ENCODE measurements around the gene KRT6B.

KRT6B gene

DNA sequence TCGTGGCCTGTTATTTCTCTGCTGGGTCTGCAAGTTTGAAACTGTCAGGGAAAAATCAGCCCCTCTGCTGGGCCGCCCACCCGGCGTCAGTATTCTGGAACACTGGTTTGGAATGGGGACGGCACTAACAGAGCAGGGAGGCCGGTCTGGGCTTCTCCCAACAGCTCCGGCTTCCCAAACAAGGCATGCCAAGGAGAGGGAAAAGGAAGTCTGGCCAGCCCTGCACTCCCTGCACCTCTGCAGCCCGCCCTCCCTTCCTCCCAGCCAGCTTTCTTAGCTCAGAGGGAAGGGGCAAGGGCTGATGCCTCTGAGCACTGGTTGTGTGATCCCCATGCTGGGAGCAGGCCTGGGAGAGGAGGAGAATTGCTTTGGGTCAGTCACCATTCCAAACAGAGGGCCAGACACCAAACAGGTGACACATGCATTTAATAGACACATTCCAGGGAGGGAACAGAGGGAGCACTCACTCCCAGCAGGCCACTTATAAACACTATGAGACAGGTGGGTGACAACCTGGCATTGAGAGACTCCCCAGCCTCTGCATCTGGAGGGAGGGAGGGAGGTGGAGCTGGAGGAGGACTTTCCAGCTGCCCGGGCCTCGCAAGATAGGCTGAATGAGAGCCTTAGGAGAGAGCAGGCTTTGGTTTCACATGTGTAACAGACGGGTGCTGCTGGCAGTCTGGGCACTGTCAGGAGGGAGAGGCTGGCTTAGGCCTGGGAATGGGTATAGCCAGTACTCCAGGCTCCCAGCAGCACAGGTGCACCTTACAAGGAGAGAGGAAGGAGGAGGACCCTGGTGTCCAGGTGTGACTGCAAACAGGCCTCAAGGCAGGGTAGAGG lies 28.1 kb downstream of the KRT6B start:
- TF ChIP-seq, protein P1, sequence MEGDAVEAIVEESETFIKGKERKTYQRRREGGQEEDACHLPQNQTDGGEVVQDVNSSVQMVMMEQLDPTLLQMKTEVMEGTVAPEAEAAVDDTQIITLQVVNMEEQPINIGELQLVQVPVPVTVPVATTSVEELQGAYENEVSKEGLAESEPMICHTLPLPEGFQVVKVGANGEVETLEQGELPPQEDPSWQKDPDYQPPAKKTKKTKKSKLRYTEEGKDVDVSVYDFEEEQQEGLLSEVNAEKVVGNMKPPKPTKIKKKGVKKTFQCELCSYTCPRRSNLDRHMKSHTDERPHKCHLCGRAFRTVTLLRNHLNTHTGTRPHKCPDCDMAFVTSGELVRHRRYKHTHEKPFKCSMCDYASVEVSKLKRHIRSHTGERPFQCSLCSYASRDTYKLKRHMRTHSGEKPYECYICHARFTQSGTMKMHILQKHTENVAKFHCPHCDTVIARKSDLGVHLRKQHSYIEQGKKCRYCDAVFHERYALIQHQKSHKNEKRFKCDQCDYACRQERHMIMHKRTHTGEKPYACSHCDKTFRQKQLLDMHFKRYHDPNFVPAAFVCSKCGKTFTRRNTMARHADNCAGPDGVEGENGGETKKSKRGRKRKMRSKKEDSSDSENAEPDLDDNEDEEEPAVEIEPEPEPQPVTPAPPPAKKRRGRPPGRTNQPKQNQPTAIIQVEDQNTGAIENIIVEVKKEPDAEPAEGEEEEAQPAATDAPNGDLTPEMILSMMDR (IDR thresholded peaks at IDR 0.05; ENCODE audit: low read depth, low read length, missing control alignments), result no peak
- in situ Hi-C loops (cut with HindIII; ENCODE audit: low sequenced_read_pairs), result no loop called here
- DNase-seq (ENCODE audit: low read depth), result no peak

GRCh38 chr12:52423035-52423434 lies 28.9 kb downstream of the KRT6B start:
- in situ Hi-C loops (cut with HindIII; ENCODE audit: low sequenced_read_pairs), result no loop called here
- TF ChIP-seq, protein P1 (IDR thresholded peaks at IDR 0.05; ENCODE audit: low read depth, low read length, missing control alignments), result no peak

More for the DNA sequence above, 28.1 kb downstream of the KRT6B start:
- no peak overlapping the region for H3K4me3 ChIP-seq (ENCODE audit: low read depth, low read length)

GRCh38 chr12:52419656-52420055 lies 32.3 kb downstream of the KRT6B start:
- TF ChIP-seq, protein P1 (IDR thresholded peaks at IDR 0.05; ENCODE audit: low read depth, low read length, missing control alignments), result no peak
- DNase-seq (ENCODE audit: low read depth), result no peak
- in situ Hi-C loops (cut with HindIII; ENCODE audit: low sequenced_read_pairs), result no loop called here
- H3K4me3 ChIP-seq (ENCODE audit: low read depth, low read length), result no peak overlapping the region

More at GRCh38 chr12:52423035-52423434, 28.9 kb downstream of the KRT6B start:
- H3K4me3 ChIP-seq (ENCODE audit: low read depth, low read length), result no peak overlapping the region
- no peak for DNase-seq (ENCODE audit: low read depth)

GRCh38 chr12:52418576-52419110 lies 33.3 kb downstream of the KRT6B start:
- H3K4me3 ChIP-seq (ENCODE audit: low read depth, low read length), result no peak overlapping the region
- TF ChIP-seq, protein P1 (IDR thresholded peaks at IDR 0.05; ENCODE audit: low read depth, low read length, missing control alignments), result no peak
- in situ Hi-C loops (cut with HindIII; ENCODE audit: low sequenced_read_pairs), result no loop called here

DNA sequence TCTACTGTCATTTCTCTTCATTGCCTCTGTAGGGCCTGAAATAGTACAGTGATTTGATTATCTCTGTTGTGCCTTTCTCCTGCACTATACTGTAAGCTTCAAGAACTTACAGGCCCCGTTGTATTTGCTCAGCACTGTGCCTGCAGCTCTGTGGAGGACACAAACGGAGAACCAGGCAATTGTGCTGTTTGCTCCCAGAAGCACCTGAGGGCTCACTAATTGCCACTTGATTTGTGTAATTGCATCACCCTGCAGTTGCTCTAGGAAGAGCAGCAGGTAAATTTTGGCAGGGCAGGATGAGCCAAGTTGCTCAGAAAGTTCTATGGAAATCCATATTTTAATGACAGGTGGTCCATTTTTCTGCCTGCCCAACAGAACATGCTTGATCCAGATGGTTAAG lies 34.2 kb downstream of the KRT6B start:
- H3K4me3 ChIP-seq (ENCODE audit: low read depth, low read length), result no peak overlapping the region
- in situ Hi-C loops (cut with HindIII; ENCODE audit: low sequenced_read_pairs), result no loop called here
- DNase-seq (ENCODE audit: low read depth), result no peak
- TF ChIP-seq, protein P1 (IDR thresholded peaks at IDR 0.05; ENCODE audit: low read depth, low read length, missing control alignments), result no peak

More at GRCh38 chr12:52418576-52419110, 33.3 kb downstream of the KRT6B start:
- DNase-seq (ENCODE audit: low read depth), result no peak

GRCh38 chr12:52416795-52417194 lies 35.2 kb downstream of the KRT6B start:
- DNase-seq (ENCODE audit: low read depth), result no peak
- in situ Hi-C loops (cut with HindIII; ENCODE audit: low sequenced_read_pairs), result no loop called here
- no peak overlapping the region for H3K4me3 ChIP-seq (ENCODE audit: low read depth, low read length)
- TF ChIP-seq, protein P1 (IDR thresholded peaks at IDR 0.05; ENCODE audit: low read depth, low read length, missing control alignments), result no peak

All from astrocyte of the cerebellum (primary cell).